Stimulated activated CD4-positive, alpha-beta T cell treated with anti-CD3 and anti-CD28 coated beads, Interleukin-2, amount 100 ng/mL, for 48 hours (primary cell): Measurements from ENCODE around the gene SELENOV.

ENCODE experiments used
- DNase-seq, 2 donors: peaks; one replicate each; pipeline ENCODE4 v3.0.0-alpha.2; 2020

Gene SELENOV

GRCh38 chr19:39568604-39569003, 53.7 kb downstream of the SELENOV start:
- DNase-seq, result no peak
